HEK293 (cell line): ENCODE measurements around the gene TMEM205.
A peak's percentile ranks its signal among the peaks of the same experiment; 100 is the strongest.

Experiments
- CTCF ChIA-PET: fragments of 350-600 bp; formaldehyde crosslinking; extraction: SDS; loops from one replicate; lab custom pipeline; 2021; ENCODE audit warnings: antibody characterized with exemption; lab: Yijun Ruan, JAX
- POLR2A ChIA-PET: fragments of 300-600 bp; formaldehyde crosslinking; extraction: SDS; loops from one replicate; lab custom pipeline; 2020; ENCODE audit warnings: antibody characterized with exemption, inconsistent platforms; lab: Yijun Ruan, JAX
- H3K27ac ChIP-seq: fragments of 200-500 bp; sonication (Bioruptor generic); 2 replicates; pipeline ENCODE4 v1.5.1; 2014; ENCODE audit warnings: low read depth, low read length, control low read depth, inconsistent platforms; ENCODE audit errors: extremely low read depth
- H3K36me3 ChIP-seq, 2 experiments: fragments of 200-500 bp in 1 of 2; sonication (Bioruptor generic) in 1 of 2; 1 replicate in 1 of 2; 2 replicates in 1 of 2; pipeline ENCODE4 v1.5.1; 2014 to 2017; ENCODE audit warnings: inconsistent platforms in 2 of 2, low read length in 2 of 2; ENCODE audit not compliant: control insufficient read depth in 2 of 2, insufficient read depth in 1 of 2
- H3K4me1 ChIP-seq: fragments of 200-500 bp; sonication (Bioruptor generic); 2 replicates; pipeline ENCODE4 v1.5.1; 2014; ENCODE audit warnings: mild to moderate bottlenecking, low read length, inconsistent platforms; ENCODE audit not compliant: control insufficient read depth, insufficient read depth
- H3K4me3 ChIP-seq: 2 replicates; pipeline ENCODE4 v1.5.1; 2011; ENCODE audit warnings: low read depth, mild to moderate bottlenecking, control low read depth, low read length, moderate library complexity
- H3K9me3 ChIP-seq: fragments of 200-500 bp; sonication (Bioruptor generic); 2 replicates; pipeline ENCODE4 v1.5.1; 2014; ENCODE audit warnings: low read depth, low read length, inconsistent platforms; ENCODE audit not compliant: control insufficient read depth, insufficient read depth
- GLIS1 ChIP-seq: fragments of 450-650 bp; formaldehyde crosslinking; IDR thresholded peaks from 2 replicates; pipeline ENCODE4 v1.5.1; 2016; ENCODE audit warnings: missing biosample characterization, missing genetic modification characterization
- PRDM6 ChIP-seq: fragments of 450-650 bp; formaldehyde crosslinking; IDR thresholded peaks from 2 replicates; pipeline ENCODE4 v1.5.1; 2017; ENCODE audit warnings: missing biosample characterization, missing genetic modification characterization
- WT1 ChIP-seq: fragments of 450-650 bp; formaldehyde crosslinking; IDR thresholded peaks from 2 replicates; pipeline ENCODE4 v1.5.1; 2016; ENCODE audit warnings: missing biosample characterization, missing genetic modification characterization
- ZNF16 ChIP-seq: fragments of 450-650 bp; formaldehyde crosslinking; IDR thresholded peaks from 2 replicates; pipeline ENCODE4 v1.5.1; 2016; ENCODE audit warnings: low read depth, missing biosample characterization, missing genetic modification characterization
- ZNF169 ChIP-seq: fragments of 450-650 bp; formaldehyde crosslinking; IDR thresholded peaks from 2 replicates; pipeline ENCODE4 v1.5.1; 2016; ENCODE audit warnings: missing biosample characterization, missing genetic modification characterization
- ZNF26 ChIP-seq: fragments of 450-650 bp; formaldehyde crosslinking; IDR thresholded peaks from 2 replicates; pipeline ENCODE4 v1.5.1; 2016; ENCODE audit warnings: missing biosample characterization, missing genetic modification characterization
- ZNF341 ChIP-seq: fragments of 450-650 bp; formaldehyde crosslinking; IDR thresholded peaks from 2 replicates; pipeline ENCODE4; 2016; ENCODE audit warnings: low read depth, missing biosample characterization, missing genetic modification characterization
- ZNF423 ChIP-seq: fragments of 450-650 bp; formaldehyde crosslinking; IDR thresholded peaks from 2 replicates; pipeline ENCODE4 v1.5.1; 2016; ENCODE audit warnings: missing biosample characterization, missing genetic modification characterization
- ZNF488 ChIP-seq: fragments of 450-650 bp; formaldehyde crosslinking; IDR thresholded peaks from 2 replicates; pipeline ENCODE4 v1.5.1; 2016; ENCODE audit warnings: missing biosample characterization, missing genetic modification characterization
- ZNF530 ChIP-seq: fragments of 450-650 bp; formaldehyde crosslinking; IDR thresholded peaks from 2 replicates; pipeline ENCODE4 v1.5.1; 2016; ENCODE audit warnings: low read depth, missing biosample characterization, missing genetic modification characterization
- ZNF580 ChIP-seq: fragments of 450-650 bp; formaldehyde crosslinking; IDR thresholded peaks from 2 replicates; pipeline ENCODE4 v1.5.1; 2016; ENCODE audit warnings: missing biosample characterization, missing genetic modification characterization
- ZNF621 ChIP-seq: fragments of 450-650 bp; formaldehyde crosslinking; IDR thresholded peaks from 2 replicates; pipeline ENCODE4 v1.5.1; 2017; ENCODE audit warnings: missing biosample characterization, missing genetic modification characterization
- ZNF670 ChIP-seq: fragments of 450-650 bp; formaldehyde crosslinking; IDR thresholded peaks from 2 replicates; pipeline ENCODE4 v1.5.1; 2016; ENCODE audit warnings: missing biosample characterization, missing genetic modification characterization, low read depth
- ZSCAN18 ChIP-seq: fragments of 450-650 bp; formaldehyde crosslinking; IDR thresholded peaks from 2 replicates; pipeline ENCODE4 v1.5.1; 2016; ENCODE audit warnings: missing biosample characterization, missing genetic modification characterization

Gene TMEM205

GRCh38 chr19:11323601-11324078, 22.4 kb downstream of the TMEM205 start (continued):
- TF ChIP-seq ZNF488 (no peak), ZNF169 (tag by site-specific recombination) (no peak)

GRCh38 chr19:11322269-11323024, 23.6 kb downstream of the TMEM205 start:
- ChIA-PET CTCF (interaction anchor here (0.7 to 1.9 kb wide), 8 partner anchors 10 to 379 kb away, joined by 3 to 10 read pairs (median 4); partner anchors contain the start of genes ODAD3 and PRKCSH), POLR2A (interaction anchor here (0.5 to 4.1 kb wide), 4 partner anchors 24 to 113 kb away, joined by 3 to 14 read pairs (median 6); partner anchors contain the start of genes CCDC159, ODAD3, PRKCSH and SWSAP1)
- Histone ChIP-seq H3K36me3 (peaks cover 0 to 6% of the 10 kb centered on the region in 2 experiments; a peak in 2 of 3 replicates), H3K27ac (no peak overlapping the region), H3K4me1 (peaks cover 20% of the 10 kb centered on the region), H3K9me3 (no peaks in the 10 kb centered on the region), H3K4me3 (no peak overlapping the region)
- TF ChIP-seq ZNF423 (no peak), GLIS1 (peak; percentile 19; the same call in 1 of the 2 replicates), ZNF26 (tag by site-specific recombination) (no peak), PRDM6 (tag by site-specific recombination) (peak; percentile 69)
- TF ChIP-seq, all 188 proteins: peak for 2

GRCh38 chr19:11321191-11322126, 24.6 kb downstream of the TMEM205 start:
- no peaks in the 10 kb centered on the region; a peak in 1 of 3 replicates for H3K36me3 ChIP-seq
- H3K9me3 ChIP-seq = no peaks in the 10 kb centered on the region
- no peak overlapping the region for H3K4me3 ChIP-seq
- CTCF ChIA-PET = interaction anchor here (0.5 to 1.9 kb wide), 5 partner anchors 12 to 60 kb away, joined by 3 to 10 read pairs (median 5); no protein-coding TSS in a partner anchor
- POLR2A ChIA-PET = interaction anchor here (0.9 to 4.1 kb wide), 2 partner anchors 53 to 114 kb away, joined by 3 to 14 read pairs; partner anchors contain the start of genes ODAD3, PRKCSH and SWSAP1
- TF ChIP-seq ZNF16 (tag by site-specific recombination) (peak; percentile 91), ZNF341 (tag by site-specific recombination) (no peak), ZNF580 (tag by site-specific recombination) (0 out of 2 replicates have a peak, but pooled peaks have one; percentile 36), ZNF530 (no peak), WT1 (tag by site-specific recombination) (no peak), ZNF621 (tag by site-specific recombination) (no peak), ZNF670 (tag by site-specific recombination) (no peak), ZSCAN18 (tag by site-specific recombination) (no peak)
- peaks cover 20% of the 10 kb centered on the region for H3K4me1 ChIP-seq
- H3K27ac ChIP-seq = no peak overlapping the region
